ENCODE data around the gene SLC7A1.

GRCh38 chr13:29589967-29590366, 5.5 kb downstream of the SLC7A1 start:
- TF ChIP-seq, protein P1, sequence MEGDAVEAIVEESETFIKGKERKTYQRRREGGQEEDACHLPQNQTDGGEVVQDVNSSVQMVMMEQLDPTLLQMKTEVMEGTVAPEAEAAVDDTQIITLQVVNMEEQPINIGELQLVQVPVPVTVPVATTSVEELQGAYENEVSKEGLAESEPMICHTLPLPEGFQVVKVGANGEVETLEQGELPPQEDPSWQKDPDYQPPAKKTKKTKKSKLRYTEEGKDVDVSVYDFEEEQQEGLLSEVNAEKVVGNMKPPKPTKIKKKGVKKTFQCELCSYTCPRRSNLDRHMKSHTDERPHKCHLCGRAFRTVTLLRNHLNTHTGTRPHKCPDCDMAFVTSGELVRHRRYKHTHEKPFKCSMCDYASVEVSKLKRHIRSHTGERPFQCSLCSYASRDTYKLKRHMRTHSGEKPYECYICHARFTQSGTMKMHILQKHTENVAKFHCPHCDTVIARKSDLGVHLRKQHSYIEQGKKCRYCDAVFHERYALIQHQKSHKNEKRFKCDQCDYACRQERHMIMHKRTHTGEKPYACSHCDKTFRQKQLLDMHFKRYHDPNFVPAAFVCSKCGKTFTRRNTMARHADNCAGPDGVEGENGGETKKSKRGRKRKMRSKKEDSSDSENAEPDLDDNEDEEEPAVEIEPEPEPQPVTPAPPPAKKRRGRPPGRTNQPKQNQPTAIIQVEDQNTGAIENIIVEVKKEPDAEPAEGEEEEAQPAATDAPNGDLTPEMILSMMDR (IDR thresholded peaks at IDR 0.05; ENCODE audit: low read depth, low read length, missing input control): no peak
- TF ChIP-seq YY1 (IDR thresholded peaks at IDR 0.05) (no peak), MAX (IDR thresholded peaks at IDR 0.05) (no peak)
